NCI-H524 (cell line): ENCODE results near the gene CSH1.
A peak's percentile ranks its signal among the peaks of the same experiment; 100 is the strongest.
"Not testable (repeated sequence)": the region's sequence is repeated elsewhere in the genome, so short reads cannot be mapped to it uniquely, and the experiment has no call there.

Source experiments
- DNase-seq, 2 experiments: peaks; one replicate each; lab custom pipeline; 2025; lab: John Stamatoyannopoulos, UW

Gene CSH1

DNA sequence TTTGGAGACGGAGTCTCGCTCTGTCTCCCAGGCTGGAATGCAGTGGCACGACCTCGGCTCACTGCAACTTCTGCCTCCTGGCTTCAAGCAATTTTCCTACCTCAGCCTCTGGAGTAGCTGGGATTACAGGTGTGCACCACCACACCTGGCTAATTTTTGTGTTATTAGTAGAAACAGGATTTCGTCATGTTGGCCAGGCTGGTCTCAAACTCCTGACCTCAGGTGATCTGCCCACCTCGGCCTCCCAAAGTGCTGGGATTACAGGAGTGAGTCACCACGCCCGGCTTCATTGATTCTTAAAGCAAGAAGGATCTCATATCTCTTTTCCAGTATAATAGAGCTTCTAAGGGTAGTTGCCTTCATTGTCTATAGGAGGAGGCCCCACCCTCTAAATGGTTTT is 8.4 kb upstream of the CSH1 start:
- not testable (repeated sequence) for DNase-seq

GRCh38 chr17:63903787-63904201 is 7.4 kb upstream of the CSH1 start:
- peak in 1 of 2 experiments; percentile 14 for DNase-seq

DNA sequence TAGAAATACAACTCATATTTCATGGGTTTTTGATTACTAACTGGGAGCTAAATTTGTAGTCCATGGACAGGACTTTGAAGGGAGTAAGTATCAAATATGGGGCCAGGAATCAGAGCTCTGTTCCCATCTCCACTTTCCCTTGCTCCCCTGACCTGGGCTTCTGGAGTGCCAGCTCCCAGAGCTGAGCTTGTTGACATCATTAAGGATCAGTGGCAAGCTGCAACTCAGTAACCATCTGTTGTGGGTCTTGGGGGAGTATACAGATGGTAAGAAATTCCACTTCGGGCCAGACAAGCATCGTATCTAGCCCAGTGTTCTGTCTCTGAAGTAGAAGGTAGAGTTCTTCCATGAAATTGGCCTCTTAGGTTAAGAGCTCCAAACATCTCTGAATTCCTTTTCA is 5.6 kb upstream of the CSH1 start:
- peak; percentile 92 to 98 for DNase-seq

- not testable (repeated sequence) for DNase-seq
Observed at GRCh38 chr17:63898899-63899798, 2.8 kb upstream of the CSH1 start.

DNA sequence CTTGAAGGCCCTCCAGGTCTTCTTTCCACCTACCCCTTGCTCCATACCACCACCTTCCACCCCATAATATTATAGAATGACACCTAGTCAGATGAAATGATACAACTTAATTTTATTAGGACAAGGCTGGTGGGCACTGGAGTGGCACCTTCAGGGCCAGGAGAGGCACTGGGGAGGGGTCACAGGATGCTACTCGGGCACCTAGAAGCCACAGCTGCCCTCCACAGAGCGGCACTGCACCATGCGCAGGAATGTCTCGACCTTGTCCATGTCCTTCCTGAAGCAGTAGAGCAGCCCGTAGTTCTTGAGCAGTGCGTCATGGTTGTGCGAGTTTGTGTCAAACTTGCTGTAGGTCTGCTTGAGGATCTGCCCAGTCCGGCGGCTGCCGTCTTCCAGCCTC is 1.6 kb downstream of the CSH1 start:
- DNase-seq: not testable (repeated sequence)

- not testable (repeated sequence) for DNase-seq
Observed at GRCh38 chr17:63894021-63894420, 2.4 kb downstream of the CSH1 start.

GRCh38 chr17:63892316-63893037 is 3.9 kb downstream of the CSH1 start:
- DNase-seq: not testable (repeated sequence)

- DNase-seq: peak; percentile 76 to 83
Observed at GRCh38 chr17:63889026-63889848, 7.1 kb downstream of the CSH1 start.

- DNase-seq: not testable (repeated sequence)
Observed at GRCh38 chr17:63885119-63885518, 11.3 kb downstream of the CSH1 start.

DNA sequence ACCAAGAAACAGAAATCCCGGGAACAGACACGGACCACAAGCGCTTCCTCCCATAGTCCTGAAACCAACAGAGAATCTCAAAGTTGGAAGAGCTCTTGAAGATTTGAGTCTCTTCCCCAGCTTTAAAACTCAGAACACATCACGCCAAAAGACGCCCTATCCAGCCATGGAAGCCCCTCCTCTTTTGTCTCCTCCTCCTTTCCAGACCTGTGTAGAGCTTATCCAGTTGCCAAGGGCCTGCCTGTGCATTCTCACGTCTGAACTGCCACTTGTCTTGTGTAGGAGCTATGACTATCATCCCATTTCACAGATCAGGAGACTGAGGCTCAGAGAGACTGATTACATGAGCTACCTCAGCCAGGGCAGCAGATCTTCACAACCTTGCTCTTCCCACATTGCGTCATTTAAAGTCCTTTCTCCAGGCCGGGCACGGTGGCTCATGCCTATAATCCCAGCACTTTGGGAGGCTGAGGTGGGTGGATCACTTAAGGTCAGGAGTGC is 13.7 kb downstream of the CSH1 start:
- DNase-seq: not testable (repeated sequence)

- peak in 1 of 2 experiments; percentile 42 for DNase-seq
Observed at GRCh38 chr17:63881935-63882601, 14.3 kb downstream of the CSH1 start, which contains the start of gene GH2. Gene GH2, minus strand, starts transcription at chr17:63881944. Its CDS starts 143 bp downstream, at chr17:63881801.

GRCh38 chr17:63881337-63881736 is 15.0 kb downstream of the CSH1 start:
- DNase-seq: peak in 1 of 2 experiments; percentile 8

- no peak for DNase-seq
Observed at GRCh38 chr17:63880706-63881105, 15.7 kb downstream of the CSH1 start.

- not testable (repeated sequence) for DNase-seq
Observed at GRCh38 chr17:63878413-63878812, 18.0 kb downstream of the CSH1 start.

DNA sequence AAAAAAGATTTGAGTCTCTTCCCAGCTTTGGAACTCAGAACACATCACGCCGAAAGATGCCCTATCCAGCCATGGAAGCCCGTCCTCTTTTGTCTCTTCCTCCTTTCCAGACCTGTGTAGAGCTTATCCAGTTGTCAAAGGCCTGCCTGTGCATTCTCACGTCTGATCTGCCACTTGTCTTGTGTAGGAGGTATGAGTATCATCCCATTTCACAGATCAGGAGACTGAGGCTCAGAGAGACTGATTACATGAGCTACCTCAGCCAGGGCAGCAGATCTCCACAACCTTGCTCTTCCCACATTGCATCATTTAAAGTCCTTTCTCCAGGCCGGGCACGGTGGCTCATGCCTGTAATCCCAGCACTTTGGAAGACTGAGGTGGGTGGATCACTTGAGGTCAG is 21.7 kb downstream of the CSH1 start:
- DNase-seq: not testable (repeated sequence)

- DNase-seq: not testable (repeated sequence)
Observed at GRCh38 chr17:63874061-63874626, 22.2 kb downstream of the CSH1 start.

DNA sequence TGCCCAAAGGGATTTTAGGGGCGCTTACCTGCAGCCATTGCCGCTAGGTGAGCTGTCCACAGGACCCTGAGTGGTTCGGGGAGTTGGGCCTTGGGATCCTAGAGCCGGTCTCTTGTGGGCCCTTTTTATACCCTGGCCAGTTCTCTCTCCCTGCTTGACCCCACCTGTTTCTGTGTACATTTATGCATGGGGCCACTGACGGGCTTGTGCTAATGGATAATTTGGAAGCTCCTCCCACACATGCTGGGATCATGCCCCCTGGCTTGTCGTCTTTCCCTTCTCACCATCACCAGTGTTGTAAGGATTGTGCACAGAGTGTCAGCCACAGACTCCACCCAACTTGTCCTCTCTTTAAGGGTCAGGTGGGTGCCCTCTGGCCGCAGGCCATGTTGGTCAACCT is 22.8 kb downstream of the CSH1 start, which contains the start of gene CSH2:
Gene CSH2 (minus strand): TSS at position 101 of the 400 bp plus-strand sequence. CDS start 63 bp downstream, at position 38.
- not testable (repeated sequence) for DNase-seq

DNA sequence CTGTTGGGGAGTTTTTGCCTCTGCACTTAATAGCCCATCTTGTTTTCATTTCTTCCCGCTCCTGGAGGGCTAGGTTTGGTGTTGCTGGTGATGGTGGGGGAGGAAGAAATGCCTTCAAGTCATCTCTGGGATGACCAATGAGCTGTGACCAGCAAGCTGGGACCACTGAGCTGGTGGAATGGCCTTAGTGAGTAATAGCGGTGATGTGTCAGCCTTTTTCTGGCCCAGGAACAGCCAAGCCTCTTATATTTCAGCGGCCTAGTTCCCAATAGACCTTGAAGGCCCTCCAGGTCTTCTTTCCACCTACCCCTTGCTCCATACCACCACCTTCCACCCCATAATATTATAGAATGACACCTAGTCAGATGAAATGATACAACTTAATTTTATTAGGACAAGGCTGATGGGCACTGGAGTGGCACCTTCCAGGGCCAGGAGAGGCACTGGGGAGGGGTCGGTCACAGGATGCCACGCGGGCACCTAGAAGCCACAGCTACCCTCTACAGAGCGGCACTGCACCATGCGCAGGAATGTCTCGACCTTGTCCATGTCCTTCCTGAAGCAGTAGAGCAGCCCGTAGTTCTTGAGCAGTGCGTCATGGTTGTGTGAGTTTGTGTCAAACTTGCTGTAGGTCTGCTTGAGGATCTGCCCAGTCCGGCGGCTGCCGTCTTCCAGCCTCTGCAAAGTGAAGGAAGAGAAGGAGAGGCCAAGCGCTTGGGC is 24.6 kb downstream of the CSH1 start:
- not testable (repeated sequence) for DNase-seq

GRCh38 chr17:63870292-63870665 is 26.1 kb downstream of the CSH1 start:
- DNase-seq: not testable (repeated sequence)
